Measurements from ENCODE around the gene TCF7L2.

TCF7L2 gene

GRCh38 chr10:113005380-113005779 is 55.3 kb downstream of the TCF7L2 start:
- peaks cover 67% of the 10 kb centered on the region for H3K4me1 ChIP-seq (ENCODE audit: insufficient read depth, low read length, severe bottlenecking)

DNA sequence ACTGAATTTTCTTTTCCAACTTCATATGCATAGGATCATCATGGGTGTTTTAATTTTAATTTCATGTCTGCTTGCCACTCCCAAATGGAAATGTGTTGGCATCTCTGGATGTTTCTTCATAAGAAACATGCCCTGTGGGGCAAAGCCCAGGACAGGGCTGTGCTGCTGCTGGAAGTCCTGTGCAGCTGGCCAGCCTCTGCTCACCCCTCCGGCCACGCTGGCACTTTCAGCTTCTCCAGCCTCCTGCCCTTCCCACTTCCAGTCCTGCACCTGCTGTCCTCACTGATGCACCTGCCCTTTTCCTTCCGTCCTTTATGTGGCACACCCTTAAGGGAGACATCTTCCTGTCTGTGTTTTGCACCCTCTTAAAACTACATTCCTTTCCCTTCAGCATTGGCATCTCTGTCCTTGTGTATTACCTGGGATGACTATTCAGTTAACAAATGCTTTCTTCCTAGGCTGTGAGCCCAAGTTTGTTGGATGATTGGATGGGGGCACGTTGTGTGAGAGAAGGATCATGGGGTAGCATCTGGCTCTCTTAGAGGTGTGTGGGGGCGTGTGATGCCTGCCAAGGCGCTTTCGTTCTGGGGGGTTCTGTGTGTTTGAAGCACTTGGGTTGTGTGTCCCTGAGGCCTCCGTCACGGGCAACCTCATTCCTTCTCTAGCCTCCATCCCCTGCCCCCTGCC is 56.8 kb downstream of the TCF7L2 start:
- Histone ChIP-seq H3K27ac (ENCODE audit: low read depth, low read length, poor library complexity, severe bottlenecking) (peak overlapping the region; percentile 68), H3K79me2 (ENCODE audit: insufficient read depth, low read length) (peaks cover 26% of the 10 kb centered on the region; the same call in 1 of the 2 replicates), H3K4me3 (ENCODE audit: low read depth, low read length, poor library complexity, severe bottlenecking) (no peak overlapping the region)

More at GRCh38 chr10:113005380-113005779, 55.3 kb downstream of the TCF7L2 start:
- no peak overlapping the region for H3K9ac ChIP-seq (ENCODE audit: low read length)
- H3K36me3 ChIP-seq (ENCODE audit: insufficient read depth, low read length): peaks cover 12% of the 10 kb centered on the region; the same call in 1 of the 2 replicates
- TF ChIP-seq EZH2 (IDR thresholded peaks at IDR 0.05; ENCODE audit: borderline replicate concordance, low read length): no peak
- TF ChIP-seq, protein P1, sequence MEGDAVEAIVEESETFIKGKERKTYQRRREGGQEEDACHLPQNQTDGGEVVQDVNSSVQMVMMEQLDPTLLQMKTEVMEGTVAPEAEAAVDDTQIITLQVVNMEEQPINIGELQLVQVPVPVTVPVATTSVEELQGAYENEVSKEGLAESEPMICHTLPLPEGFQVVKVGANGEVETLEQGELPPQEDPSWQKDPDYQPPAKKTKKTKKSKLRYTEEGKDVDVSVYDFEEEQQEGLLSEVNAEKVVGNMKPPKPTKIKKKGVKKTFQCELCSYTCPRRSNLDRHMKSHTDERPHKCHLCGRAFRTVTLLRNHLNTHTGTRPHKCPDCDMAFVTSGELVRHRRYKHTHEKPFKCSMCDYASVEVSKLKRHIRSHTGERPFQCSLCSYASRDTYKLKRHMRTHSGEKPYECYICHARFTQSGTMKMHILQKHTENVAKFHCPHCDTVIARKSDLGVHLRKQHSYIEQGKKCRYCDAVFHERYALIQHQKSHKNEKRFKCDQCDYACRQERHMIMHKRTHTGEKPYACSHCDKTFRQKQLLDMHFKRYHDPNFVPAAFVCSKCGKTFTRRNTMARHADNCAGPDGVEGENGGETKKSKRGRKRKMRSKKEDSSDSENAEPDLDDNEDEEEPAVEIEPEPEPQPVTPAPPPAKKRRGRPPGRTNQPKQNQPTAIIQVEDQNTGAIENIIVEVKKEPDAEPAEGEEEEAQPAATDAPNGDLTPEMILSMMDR (IDR thresholded peaks at IDR 0.05; ENCODE audit: low read length): no peak
- H3K27ac ChIP-seq (ENCODE audit: low read depth, low read length, poor library complexity, severe bottlenecking): peak overlapping the region; percentile 68
- H4K20me1 ChIP-seq (ENCODE audit: insufficient read depth, low read length): no peaks in the 10 kb centered on the region
- peaks cover 22% of the 10 kb centered on the region; the same call in 1 of the 2 replicates for H3K79me2 ChIP-seq (ENCODE audit: insufficient read depth, low read length)
- H3K4me2 ChIP-seq (ENCODE audit: low read length): no peak overlapping the region
- no peak overlapping the region for H3K4me3 ChIP-seq (ENCODE audit: low read depth, low read length, poor library complexity, severe bottlenecking)
- no peaks in the 10 kb centered on the region for H3F3A ChIP-seq (ENCODE audit: insufficient read depth, low read length)
- no peaks in the 10 kb centered on the region for H3K27me3 ChIP-seq (ENCODE audit: insufficient read depth, low read length)
- no peaks in the 10 kb centered on the region for H3K9me3 ChIP-seq (ENCODE audit: low read length)
- H2AFZ ChIP-seq (ENCODE audit: low read length): no peak overlapping the region
- no peaks in the 10 kb centered on the region for H3K9me2 ChIP-seq (ENCODE audit: low read depth, low read length)

DNA sequence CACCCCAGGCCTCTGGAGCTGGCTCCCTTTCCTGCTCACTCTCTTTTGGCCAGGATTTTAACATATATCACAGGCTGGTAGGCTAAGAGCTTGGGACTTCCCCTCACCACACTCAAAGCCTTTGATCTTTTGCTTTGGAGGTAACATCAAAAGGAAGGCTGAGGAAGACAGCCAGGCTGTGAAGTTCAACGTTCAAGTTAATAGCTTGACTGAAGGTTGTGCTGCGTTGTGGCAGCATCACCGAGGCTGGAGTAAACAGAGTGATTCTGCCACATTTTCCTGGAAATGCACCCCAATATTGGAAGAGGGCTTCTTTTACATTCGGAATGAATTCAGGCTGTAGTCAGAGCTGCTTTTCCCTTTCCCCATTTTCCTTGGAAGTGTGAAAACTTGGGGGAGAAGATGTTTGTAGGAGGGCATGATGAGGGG is 57.3 kb downstream of the TCF7L2 start:
- Histone ChIP-seq H3K27ac (ENCODE audit: low read depth, low read length, poor library complexity, severe bottlenecking) (peak overlapping the region; percentile 68), H3K9me2 (ENCODE audit: low read depth, low read length) (no peaks in the 10 kb centered on the region), H4K20me1 (ENCODE audit: insufficient read depth, low read length) (no peaks in the 10 kb centered on the region), H3K9ac (ENCODE audit: low read length) (peak overlapping the region; percentile 23; the same call in 1 of the 2 replicates), H3K4me2 (ENCODE audit: low read length) (peak overlapping the region; percentile 42; the same call in 1 of the 2 replicates), H3K36me3 (ENCODE audit: insufficient read depth, low read length) (peaks cover 12% of the 10 kb centered on the region; the same call in 1 of the 2 replicates), H3F3A (ENCODE audit: insufficient read depth, low read length) (0 out of 2 replicates have a peak, but pooled peaks cover 3% of the 10 kb centered on the region), H3K79me2 (ENCODE audit: insufficient read depth, low read length) (peaks cover 27% of the 10 kb centered on the region; the same call in 1 of the 2 replicates), H3K27me3 (ENCODE audit: insufficient read depth, low read length) (no peaks in the 10 kb centered on the region), H3K4me1 (ENCODE audit: insufficient read depth, low read length, severe bottlenecking) (peaks cover 61% of the 10 kb centered on the region), H2AFZ (ENCODE audit: low read length) (no peak overlapping the region), H3K4me3 (ENCODE audit: low read depth, low read length, poor library complexity, severe bottlenecking) (peak overlapping the region; percentile 8), H3K9me3 (ENCODE audit: low read length) (no peaks in the 10 kb centered on the region)
- TF ChIP-seq EZH2 (IDR thresholded peaks at IDR 0.05; ENCODE audit: borderline replicate concordance, low read length): no peak
- TF ChIP-seq, protein P1 (IDR thresholded peaks at IDR 0.05; ENCODE audit: low read length): no peak

More for the DNA sequence above, 56.8 kb downstream of the TCF7L2 start:
- no peaks in the 10 kb centered on the region for H3F3A ChIP-seq (ENCODE audit: insufficient read depth, low read length)
- peak overlapping the region; percentile 42; the same call in 1 of the 2 replicates for H3K4me2 ChIP-seq (ENCODE audit: low read length)
- no peaks in the 10 kb centered on the region for H4K20me1 ChIP-seq (ENCODE audit: insufficient read depth, low read length)
- peaks cover 61% of the 10 kb centered on the region for H3K4me1 ChIP-seq (ENCODE audit: insufficient read depth, low read length, severe bottlenecking)
- TF ChIP-seq, protein P1 (IDR thresholded peaks at IDR 0.05; ENCODE audit: low read length): no peak
- no peak for TF ChIP-seq EZH2 (IDR thresholded peaks at IDR 0.05; ENCODE audit: borderline replicate concordance, low read length)
- H3K9ac ChIP-seq (ENCODE audit: low read length): no peak overlapping the region
- H2AFZ ChIP-seq (ENCODE audit: low read length): no peak overlapping the region
- no peaks in the 10 kb centered on the region for H3K9me2 ChIP-seq (ENCODE audit: low read depth, low read length)
- H3K27me3 ChIP-seq (ENCODE audit: insufficient read depth, low read length): no peaks in the 10 kb centered on the region
- peaks cover 12% of the 10 kb centered on the region; the same call in 1 of the 2 replicates for H3K36me3 ChIP-seq (ENCODE audit: insufficient read depth, low read length)
- no peaks in the 10 kb centered on the region for H3K9me3 ChIP-seq (ENCODE audit: low read length)
